ENCODE data around the gene DGKD. TPM values are rescaled to one million over a fixed set of nuclear protein-coding genes. Genes with fewer than 3 reads are reported as not detected.

Gene DGKD
- total RNA-seq = 13.8 and 15.0 TPM in 2 replicates

GRCh38 chr2:233353769-233354499 is at the start of gene DGKD:
TSS of gene DGKD (plus strand) at chr2:233354494. CDS start at chr2:233354519, 25 bp downstream.

GRCh38 chr2:233307565-233307964 is 46.7 kb upstream of the DGKD start, which contains the start of gene SAG:
TSS of gene SAG (plus strand) at chr2:233307816. CDS start at chr2:233309190, 1,374 bp downstream.

Other genes starting within 250 kb of the DGKD start
- 28.7 and 45.5 TPM in 2 replicates for gene ATG16L1, start 102.8 kb upstream of the DGKD start, total RNA-seq
- not detected in 2 replicates for gene SAG, start 46.7 kb upstream of the DGKD start, total RNA-seq
- gene USP40, start 212.3 kb downstream of the DGKD start, total RNA-seq = 26.3 and 45.1 TPM in 2 replicates

All from nasal cavity respiratory epithelium epithelial cell of viscerocranial mucosa (primary cell).